Body of pancreas (tissue), 4 donors: Measurements from ENCODE around the gene KLB.

Experiments
- POLR2A ChIP-seq, 3 donors: fragments of 450-650 bp; IDR thresholded peaks; one replicate each; pipeline ENCODE4 v1.6.1; 2016; ENCODE audit warnings: antibody characterized with exemption in 3 of 3, mild to moderate bottlenecking in 2 of 3
- TF ChIP-seq, protein P1 (sequence below), 7 experiments: fragments of 450-650 bp in 4 of 7; fragments of 200-600 bp in 3 of 7; sonication (generic) in 3 of 7; IDR thresholded peaks; one replicate each; pipeline ENCODE4 v1.5.1; 2016 to 2019; ENCODE audit warnings: antibody characterized with exemption in 7 of 7

DNA sequence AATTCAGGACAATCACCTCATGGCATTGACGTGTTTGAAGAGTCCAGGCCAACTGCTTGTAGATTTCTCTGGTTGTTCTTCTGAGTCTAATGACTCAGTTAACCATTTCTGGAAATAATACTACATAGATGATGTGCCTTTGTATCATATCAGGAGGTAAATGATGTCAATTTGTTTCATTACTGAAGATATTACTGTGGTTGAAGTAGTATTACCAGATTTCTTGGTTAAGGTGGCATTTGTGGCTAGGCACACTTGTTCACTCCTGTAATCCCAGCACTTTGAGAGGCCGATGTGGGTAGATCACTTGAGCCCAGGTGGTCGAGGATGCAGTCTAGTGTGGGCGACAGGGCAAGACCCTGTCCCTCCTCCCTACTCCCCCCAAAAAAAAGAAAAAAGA is 36.3 kb downstream of the KLB start:
- TF ChIP-seq, protein P1, sequence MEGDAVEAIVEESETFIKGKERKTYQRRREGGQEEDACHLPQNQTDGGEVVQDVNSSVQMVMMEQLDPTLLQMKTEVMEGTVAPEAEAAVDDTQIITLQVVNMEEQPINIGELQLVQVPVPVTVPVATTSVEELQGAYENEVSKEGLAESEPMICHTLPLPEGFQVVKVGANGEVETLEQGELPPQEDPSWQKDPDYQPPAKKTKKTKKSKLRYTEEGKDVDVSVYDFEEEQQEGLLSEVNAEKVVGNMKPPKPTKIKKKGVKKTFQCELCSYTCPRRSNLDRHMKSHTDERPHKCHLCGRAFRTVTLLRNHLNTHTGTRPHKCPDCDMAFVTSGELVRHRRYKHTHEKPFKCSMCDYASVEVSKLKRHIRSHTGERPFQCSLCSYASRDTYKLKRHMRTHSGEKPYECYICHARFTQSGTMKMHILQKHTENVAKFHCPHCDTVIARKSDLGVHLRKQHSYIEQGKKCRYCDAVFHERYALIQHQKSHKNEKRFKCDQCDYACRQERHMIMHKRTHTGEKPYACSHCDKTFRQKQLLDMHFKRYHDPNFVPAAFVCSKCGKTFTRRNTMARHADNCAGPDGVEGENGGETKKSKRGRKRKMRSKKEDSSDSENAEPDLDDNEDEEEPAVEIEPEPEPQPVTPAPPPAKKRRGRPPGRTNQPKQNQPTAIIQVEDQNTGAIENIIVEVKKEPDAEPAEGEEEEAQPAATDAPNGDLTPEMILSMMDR (IDR thresholded peaks at IDR 0.05) = no peak
- no peak for TF ChIP-seq POLR2A (IDR thresholded peaks at IDR 0.05)
